NK-92 treated with Interleukin-12 subunit alpha and Interleukin-12 subunit beta, amount 100 ng/mL, for 24 hours (cell line): ENCODE results near the gene VCL.
"Not testable (repeated sequence)": the region's sequence is repeated elsewhere in the genome, so short reads cannot be mapped to it uniquely, and the experiment has no call there.

Source experiments
- DNase-seq: peaks from one replicate; lab custom pipeline; 2025; lab: John Stamatoyannopoulos, UW

The VCL gene

DNA sequence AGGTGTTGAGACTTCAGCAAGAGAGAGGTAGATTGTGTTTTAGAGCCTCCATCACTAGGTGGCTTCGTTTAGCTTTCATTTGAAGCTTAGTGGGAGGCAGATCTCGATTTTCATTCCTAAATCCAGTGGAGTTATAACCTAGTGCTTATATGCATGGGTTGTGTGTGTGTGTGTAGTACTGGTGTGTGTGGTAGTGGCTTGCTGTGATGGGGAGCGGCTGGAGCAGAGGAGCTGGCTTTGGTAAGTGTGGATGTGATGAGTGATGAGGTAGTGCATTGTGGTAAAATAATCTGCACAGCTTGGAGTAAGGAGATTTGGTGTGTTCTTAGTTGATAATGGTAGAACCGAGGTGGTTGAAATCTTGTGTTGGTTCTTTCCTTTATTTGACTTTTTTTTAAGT, 109.5 kb downstream of the VCL start:
- no peak for DNase-seq

DNA sequence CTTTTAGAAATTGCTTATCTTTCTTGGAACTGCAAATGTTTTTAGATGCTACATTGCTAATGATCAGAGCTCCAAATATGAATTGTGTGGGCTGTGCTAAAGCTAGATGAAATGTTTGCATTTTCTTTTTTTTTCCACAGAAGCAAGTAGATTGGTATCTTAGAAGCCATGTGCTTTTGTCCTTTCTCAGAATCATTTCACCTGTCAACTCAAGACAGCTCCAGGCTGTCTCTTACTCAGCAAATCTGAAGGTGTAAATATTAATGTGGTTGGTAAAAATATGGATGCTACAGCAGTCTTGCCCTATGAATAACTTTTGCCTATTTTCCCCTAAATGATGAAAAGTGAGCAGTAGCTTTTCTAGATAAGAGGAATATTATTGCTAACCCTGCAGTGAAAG, 111.5 kb downstream of the VCL start:
- no peak for DNase-seq

DNA sequence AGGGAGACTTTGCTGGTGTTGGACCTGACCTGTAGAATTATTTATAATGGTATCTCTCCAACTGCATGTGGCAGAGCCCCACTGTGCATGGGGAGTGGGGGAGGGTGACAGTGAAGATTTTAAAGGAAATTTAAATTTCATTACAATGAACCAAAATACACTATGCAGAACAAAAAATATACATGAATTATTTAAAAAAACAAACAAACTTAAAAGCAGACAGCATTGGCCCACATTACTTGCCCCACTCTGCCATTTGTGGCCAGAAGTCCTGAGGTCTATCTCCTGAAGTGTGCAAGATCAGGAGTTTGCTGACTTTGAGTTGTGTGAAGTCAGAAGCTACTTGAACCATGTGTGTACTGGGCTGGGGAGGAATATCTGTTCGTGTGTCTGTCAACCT, 112.2 kb downstream of the VCL start:
- DNase-seq: no peak

DNA sequence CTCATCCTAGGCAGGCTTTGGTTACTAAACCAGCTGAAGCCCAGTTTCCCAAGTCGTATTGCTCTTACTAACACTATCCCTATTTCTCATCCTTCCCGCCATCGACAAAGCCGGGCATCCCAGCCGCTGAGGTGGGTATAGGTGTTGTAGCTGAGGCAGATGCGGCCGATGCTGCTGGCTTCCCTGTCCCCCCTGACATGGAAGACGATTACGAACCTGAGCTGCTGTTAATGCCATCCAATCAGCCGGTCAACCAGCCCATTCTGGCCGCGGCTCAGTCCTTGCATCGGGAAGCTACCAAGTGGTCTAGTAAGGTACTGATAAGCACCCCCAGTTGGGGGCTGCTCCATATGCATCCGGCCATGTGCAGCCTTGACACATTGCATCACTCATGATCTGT, 113.9 kb downstream of the VCL start:
- no peak for DNase-seq

DNA sequence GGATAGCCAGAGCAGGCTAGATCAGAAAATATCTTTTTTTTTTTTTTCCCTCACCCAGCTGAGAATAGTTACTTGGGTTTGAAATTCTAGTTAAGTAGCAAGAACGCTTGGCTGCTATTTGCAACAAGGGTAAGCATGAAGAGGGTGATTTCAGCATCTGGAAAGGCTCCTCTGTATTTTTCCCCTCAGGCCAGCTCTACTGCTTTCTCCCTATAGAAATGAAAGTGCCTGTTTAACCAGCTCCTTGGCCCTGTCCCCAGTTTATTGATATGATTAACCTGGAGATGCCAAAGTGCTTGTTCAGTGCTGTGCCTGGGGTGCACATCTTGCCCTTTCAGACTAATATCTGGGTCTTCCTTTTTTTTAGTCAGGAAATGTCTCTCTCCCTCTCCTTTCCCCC, 115.6 kb downstream of the VCL start:
- DNase-seq: no peak

DNA sequence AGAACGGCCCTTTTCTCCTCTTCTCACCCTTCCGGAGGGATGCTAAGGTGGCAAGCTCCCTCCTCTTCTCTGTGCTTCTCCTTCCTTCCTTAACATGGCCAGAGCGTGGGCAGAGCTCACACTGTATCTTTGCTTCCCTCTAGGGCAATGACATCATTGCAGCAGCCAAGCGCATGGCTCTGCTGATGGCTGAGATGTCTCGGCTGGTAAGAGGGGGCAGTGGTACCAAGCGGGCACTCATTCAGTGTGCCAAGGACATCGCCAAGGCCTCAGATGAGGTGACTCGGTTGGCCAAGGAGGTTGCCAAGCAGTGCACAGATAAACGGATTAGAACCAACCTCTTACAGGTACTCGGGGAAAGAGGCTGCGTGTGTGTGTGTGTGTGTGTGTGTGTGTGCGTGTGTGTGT, 116.1 kb downstream of the VCL start:
- no peak for DNase-seq

DNA sequence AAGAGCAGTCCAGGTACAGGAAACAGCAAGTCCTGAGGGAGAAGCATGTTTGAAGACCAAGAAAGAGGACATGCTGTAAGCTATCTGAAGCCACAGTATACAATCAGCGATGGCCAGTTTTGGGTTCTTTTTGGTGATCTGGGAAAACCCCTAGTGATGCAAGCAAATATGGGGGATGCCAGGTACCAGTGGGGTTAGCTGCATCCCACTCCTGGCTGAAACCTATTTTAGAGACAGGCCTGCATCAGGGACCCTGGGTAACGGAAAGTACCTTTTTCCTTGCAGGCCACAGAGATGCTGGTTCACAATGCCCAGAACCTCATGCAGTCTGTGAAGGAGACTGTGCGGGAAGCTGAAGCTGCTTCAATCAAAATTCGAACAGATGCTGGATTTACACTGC, 119.8 kb downstream of the VCL start:
- DNase-seq: no peak

DNA sequence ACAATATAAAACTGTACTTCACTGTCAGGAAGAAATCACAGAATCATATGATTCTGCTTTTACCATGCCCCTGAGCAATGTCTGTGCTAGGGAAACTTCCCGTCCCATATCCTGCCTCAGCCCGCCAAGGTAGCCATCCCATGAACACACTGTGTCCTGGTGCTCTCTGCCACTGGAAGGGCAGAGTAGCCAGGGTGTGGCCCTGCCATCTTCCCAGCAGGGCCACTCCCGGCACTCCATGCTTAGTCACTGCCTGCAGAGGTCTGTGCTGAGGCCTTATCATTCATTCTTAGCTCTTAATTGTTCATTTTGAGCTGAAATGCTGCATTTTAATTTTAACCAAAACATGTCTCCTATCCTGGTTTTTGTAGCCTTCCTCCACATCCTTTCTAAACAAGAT, 120.9 kb downstream of the VCL start:
- DNase-seq: no peak

DNA sequence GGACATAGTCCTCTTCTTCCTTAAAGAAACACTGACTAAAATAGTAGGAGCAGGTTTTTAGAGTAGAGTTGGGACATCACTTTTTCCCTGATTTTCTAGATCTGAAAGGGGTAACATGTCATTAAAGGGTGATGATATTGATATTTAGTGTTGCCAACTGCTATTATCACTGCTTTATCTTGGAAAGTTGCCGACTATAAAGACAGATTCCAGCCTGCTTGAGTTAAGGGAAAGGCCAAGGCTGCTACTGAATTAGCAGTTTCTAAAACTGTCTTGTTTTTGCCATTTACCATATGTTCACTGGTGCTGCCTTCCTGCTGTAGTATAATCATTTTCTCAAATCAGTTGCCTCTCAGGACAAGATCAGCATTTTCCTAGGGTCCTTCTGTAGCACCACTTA, 123.0 kb downstream of the VCL start:
- DNase-seq: no peak

DNA sequence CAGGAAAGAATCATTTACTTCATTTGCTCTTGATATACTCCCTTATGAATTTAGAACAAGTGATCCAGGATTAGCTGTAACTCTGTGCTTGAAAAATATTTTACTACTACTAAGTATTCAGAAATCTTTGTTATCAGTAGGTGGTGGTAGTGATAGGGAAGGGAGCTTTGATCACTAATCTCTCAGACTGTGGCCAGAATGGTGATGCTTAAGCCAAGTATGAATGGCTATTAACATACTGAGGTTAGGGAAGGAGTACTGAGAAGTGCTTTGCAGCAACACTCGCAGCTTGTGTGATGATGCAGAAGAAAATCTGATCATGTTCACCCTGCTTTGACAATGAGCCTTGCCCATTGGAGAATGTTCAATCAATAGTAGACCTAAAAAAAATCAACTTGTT, 123.5 kb downstream of the VCL start:
- no peak for DNase-seq

DNA sequence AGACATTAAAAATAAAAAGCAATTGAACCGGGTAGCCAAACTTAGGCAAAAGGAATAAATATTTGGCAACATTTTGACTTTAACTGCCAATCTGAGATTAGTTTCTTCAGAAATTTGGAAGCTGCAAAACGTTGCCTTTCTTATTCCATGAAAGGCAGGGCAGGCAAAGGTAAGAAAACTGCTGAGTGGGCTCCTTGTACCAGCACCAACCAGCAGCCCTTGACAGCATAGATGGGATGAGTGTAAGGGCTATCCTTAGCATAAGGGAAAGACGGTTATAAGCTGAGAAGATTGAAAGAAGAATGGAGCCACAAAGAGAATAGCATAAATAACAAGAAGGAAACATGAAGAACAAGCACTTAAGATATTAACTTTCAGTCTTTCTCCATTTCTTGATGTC, 124.1 kb downstream of the VCL start:
- DNase-seq: no peak

DNA sequence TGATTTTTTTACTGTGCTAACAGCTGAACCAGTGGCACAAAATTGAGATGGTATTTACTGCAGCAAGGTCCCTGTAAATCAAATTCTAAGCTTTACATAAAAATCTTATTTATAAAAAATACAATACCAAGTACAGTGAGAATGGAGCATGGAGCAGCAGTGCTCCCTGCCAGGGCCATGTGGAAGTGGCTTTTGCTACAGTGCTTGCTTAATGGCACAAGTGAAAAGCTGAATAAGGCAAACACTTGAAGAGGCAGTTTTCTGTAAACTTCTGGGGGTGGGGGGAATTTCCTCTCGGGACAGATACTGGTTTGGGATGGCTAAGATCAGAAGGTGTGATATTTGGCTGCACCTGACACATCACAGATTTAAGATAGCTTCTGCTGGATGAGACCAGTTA, 125.2 kb downstream of the VCL start:
- DNase-seq: no peak

DNA sequence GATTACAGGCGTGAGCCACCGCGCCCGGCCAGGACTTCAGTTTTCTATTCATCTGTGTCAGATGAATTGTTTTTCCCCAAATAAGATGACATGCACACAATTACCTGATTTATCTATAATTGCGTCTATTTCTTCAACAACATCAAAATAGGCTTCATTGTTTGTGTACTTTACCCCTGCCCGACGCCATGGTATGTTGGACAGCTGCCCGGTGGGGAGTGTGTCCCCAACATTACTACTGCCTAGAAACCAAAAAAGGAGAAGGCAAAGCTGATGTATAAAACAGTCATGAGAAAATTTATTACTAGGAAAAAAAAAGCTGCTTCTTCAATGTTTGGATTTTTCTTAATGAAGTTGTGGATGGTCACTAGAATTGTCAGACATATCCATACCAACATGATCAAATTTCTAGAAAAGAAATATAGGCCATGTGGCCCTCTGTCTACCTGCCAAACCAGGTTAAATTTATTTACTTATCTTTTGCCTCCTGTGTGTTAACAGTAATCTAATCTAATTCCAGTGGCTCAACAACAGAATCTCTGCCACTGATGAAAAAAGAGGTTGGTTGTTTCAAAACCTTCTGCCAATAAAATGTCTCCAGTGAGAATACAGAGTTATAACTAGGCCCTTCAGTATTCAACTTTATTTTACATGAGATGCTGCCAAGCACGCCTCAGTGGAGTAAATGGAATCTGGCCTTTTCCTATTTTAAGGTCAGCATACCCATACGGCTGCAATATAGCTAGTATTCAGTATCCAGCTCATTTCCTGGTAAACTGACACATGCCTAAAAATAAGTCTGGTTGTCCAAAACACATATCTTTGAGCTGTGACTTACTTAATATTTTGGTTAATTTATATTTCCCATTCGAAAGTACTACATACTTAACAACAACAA, 136.3 kb downstream of the VCL start:
- DNase-seq: no peak

DNA sequence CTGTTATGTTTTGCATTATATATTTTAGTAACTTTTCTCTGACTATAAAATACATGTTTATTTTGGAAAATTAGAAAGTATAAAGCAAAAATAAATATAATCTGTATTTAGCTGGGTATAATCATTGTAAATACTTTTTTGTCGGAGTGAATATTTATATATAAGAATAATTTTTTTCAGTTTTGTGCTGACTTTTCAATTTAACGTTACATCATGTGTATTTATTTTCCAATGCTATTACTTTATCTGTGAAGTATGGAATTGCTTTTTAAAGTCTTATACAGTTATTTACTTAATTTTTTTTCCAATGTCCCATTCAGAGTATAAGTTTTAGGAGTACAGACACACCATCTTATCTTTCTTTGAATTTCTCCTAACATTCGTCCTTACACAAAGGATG, 137.5 kb downstream of the VCL start:
- no peak for DNase-seq

DNA sequence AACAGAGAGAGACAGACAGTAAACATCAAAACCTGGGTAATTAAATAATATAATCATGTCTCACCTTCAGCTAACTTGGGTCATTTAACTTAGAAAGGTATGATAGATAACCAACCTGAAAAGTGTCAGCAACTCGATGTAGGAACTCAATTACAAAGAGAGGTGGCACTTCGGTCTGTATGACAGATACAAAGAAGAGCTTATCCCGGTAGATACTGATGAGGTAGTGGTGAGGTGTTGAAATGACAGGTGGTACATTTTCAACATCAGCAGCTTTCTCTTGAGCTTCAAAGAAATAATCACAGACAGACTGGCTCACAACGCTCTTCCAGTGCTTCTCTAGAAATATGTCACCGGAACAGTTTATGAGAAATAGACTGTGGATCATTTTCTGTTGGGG, 140.1 kb downstream of the VCL start:
- no peak for DNase-seq

DNA sequence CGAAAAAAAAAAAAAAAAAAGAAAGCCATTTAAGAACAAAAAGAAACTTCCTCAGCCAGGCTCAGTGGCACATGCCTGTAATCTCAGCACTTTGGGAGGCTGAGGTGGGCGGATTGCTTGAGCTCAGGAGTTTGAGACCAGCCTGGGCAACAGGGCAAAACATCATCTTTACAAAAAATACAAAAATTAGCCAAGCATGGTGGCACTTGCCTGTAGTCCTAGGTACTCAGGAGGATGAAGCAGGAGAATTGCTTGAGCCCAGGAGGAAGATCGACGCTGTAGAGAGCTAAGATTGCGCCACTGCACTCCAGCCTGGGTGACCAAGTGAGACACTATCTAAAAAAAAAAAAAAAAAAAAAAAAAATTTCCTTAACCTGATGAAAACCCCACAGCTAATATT, 140.7 kb downstream of the VCL start:
- DNase-seq: not testable (repeated sequence)

DNA sequence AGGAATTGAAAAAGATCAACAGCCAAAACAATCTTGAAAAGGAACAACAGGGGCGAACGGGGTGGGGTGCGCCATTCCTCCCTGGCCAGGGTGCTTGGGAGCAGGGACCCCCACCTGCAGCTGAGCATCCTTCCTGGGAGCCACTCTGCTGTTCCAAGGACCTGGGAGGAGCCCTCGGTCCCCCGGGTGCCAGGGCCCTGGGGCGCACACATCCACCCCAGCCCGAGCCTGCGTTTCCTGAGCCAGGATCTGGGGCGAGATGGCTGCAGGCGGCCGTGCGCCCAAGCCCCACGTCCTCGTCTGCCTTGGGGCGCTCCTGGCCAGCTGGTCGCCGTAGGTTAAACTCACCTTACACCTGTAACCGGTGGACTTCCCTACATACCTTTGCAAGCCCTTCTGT, 142.1 kb downstream of the VCL start:
- no peak for DNase-seq

DNA sequence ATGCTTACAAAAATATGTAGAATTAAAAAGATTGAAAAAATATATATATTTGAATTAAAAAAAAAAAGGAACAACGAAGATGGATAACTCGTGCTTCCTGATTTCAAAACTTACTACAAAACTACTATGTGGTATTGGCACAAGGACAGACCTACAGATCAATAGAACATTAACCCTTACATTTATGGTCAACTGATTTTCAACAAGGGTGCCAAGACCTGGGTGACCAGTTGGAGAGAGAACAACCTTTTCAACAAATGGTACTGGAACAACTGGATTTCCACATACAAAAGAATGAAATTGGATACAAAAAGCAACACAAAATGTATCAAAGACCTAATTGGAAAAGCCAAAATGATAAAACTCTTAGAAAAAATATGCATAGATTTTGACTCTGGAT, 142.6 kb downstream of the VCL start:
- no peak for DNase-seq

DNA sequence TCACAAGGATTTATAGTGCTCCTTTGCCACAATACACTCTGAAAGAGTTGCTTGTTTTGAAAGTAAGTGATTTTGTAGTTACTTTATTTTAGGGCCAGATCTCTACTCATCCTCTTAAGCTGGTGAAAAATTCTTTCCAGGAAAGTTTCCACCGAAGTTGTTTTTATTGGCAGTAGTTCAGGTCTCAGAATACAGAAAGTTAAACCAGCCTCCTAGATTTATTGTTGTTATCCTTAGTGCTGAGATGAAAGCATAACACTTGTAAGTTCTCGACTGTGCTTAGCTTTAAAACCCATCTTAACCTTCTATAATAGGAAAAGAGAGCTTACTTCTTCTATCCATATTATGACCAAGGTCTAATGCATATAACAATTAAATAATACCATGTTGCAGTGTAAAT, 147.2 kb downstream of the VCL start:
- no peak for DNase-seq

DNA sequence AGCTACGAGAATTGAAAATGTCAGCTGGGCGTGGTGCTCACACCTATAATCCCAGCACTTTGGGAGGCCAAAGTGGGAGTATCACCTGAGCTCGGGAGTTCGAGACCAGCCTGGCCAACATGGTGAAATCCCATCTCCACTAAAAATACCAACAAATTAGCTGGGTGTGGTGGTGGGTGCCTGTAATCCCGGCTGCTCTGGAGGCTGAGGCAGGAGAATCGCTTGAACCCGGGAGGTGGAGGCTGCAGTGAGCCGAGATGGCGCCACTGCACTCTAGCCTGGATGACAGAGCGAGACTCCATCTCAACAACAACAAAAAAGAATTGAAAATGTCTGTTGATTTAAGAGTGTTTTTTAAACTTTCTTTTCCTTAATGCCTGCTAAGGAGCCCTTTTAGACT, 149.1 kb downstream of the VCL start:
- not testable (repeated sequence) for DNase-seq

DNA sequence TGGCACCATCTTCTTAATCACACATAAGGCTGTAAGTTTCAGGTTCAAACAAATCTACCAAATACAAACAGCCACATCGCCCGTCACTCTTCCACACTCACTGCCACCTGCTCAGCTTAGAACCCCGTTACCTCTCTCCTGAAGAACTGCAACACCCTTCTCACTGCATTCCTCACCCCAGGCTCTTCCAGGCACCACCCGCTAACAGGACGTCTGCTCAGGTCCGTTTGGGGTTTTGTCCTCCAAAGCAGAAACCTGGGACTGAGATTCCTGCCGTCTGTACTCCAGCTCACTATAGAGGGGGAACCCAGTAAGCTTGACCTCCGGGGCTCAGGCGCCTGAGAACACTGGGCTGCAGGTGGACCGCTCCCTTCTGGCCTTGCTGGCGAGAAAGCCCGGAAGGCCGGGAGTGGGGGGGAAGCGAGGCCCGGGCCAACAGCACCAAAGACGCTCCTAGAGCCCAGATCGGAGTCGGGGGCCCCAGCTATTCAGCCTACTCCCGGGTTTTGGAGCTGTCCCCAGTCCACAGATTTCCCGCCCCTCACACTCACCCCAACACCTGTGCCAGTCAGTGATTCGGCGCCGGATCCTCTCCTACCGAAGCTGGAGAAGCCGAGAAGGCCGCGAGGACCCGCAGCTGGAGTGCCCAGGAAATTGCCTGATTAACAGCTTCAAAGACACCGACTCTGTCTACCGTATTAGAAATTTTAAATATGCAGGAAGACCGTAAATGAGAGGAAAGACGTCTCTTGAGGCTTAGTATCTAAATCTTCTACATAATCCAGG, 152.5 kb downstream of the VCL start, which contains the start of gene AP3M1:
Gene AP3M1 (minus strand): TSS at position 625 of the 786 bp plus-strand sequence. CDS start 12,449 bp downstream, outside the sequence.
- peak; percentile 64 for DNase-seq

DNA sequence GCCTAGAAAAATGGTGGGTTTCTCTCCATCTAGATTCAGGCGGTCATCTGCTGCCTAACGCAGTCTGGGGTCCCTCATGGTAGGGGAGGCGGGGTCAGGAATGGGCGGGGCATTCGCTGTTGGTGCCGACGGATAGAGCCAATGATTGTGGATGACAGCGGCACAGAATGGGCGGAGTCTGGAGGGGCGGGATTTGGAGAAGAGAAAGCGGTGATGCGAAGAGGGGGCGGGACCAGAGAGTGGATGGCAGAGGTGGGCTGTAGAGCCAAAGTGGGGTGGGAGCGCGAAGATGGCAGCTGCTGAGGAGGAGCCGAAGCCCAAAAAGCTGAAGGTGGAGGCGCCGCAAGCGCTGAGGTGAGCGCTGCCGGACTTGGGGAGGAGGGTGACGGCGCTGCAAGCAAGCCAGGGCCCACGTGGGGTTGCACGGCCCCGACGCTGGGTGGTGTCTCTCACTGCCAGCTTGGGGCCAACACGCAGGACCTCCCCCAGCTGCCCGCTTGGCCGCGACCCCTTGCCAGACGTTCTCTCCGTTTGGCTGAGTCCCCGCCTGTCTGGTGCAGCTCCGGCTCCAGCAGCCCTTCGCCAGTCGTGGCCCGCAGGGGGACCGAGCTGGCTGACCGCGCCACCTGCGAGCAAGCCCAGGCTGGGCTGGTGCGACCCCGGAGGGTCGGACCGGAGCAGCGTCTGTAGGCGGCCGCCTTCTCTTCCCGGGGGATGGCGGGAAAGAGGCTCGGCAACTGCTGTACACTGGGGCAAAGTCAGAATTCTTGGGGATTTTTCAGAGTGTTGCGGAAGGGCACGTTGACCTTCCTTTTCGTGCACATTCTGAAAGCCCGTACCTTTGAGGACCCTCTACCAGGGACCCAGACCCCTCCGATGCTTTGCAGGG, 153.3 kb downstream of the VCL start, which contains the start of gene ADK:
Gene ADK (plus strand): TSS at position 232 of the 889 bp plus-strand sequence. CDS start 58 bp downstream, at position 290.
- peak; percentile 96 for DNase-seq
